Heart right ventricle (tissue), 16 donors: Measurements from ENCODE around the gene TMIGD2. TPM values are rescaled to one million over a fixed set of nuclear protein-coding genes. Genes with fewer than 3 reads are reported as not detected.
A peak's percentile ranks its signal among the peaks of the same experiment; 100 is the strongest.

Experiments
- ATAC-seq, 8 donors: fragments of 200-7000 bp; cut with Tn5 transposase; one replicate each; pipeline ENCODE4 v1.9.1; 2020; ENCODE audit warnings: mild to moderate bottlenecking in 8 of 8, moderate library complexity in 8 of 8, moderate number of reproducible peaks in 1 of 8
- DNase-seq, 2 donors: peaks; one replicate each; pipeline ENCODE4 v3.0.0-alpha.2; 2020
- H3K27ac ChIP-seq, 10 donors: fragments of 200-600 bp; sonication (generic) in 2 of 10; one replicate each; pipeline versions ENCODE4 v1.5.0 to v1.8.0; 2020 to 2022; ENCODE audit warnings: mild to moderate bottlenecking in 3 of 10
- H3K27me3 ChIP-seq, 7 donors: fragments of 200-600 bp; one replicate each; pipeline ENCODE4 v1.8.0; 2021 to 2022; ENCODE audit warnings: mild to moderate bottlenecking in 2 of 7
- H3K36me3 ChIP-seq, 9 donors: fragments of 200-600 bp; sonication (generic) in 1 of 9; one replicate each; pipeline versions ENCODE4 v1.5.0 to v1.8.0; 2020 to 2022; ENCODE audit warnings: mild to moderate bottlenecking in 2 of 9
- H3K4me1 ChIP-seq, 9 donors: fragments of 200-600 bp; sonication (generic) in 1 of 9; one replicate each; pipeline versions ENCODE4 v1.5.0 to v1.8.0; 2020 to 2022; ENCODE audit warnings: mild to moderate bottlenecking in 4 of 9
- H3K4me3 ChIP-seq, 10 donors: fragments of 200-600 bp; sonication (generic) in 2 of 10; one replicate each; pipeline versions ENCODE4 v1.5.0 to v1.8.0; 2020 to 2022; ENCODE audit warnings: mild to moderate bottlenecking in 7 of 10, moderate library complexity in 2 of 10
- H3K9me3 ChIP-seq, 11 donors: fragments of 200-600 bp in 10 of 11; sonication (generic) in 2 of 11; one replicate each; pipeline versions ENCODE4 v1.5.0 to v1.8.0; 2013 to 2022; ENCODE audit warnings: mild to moderate bottlenecking in 2 of 11, control low read depth in 1 of 11, moderate library complexity in 1 of 11
- CTCF ChIP-seq, 9 donors: fragments of 200-600 bp; sonication (generic) in 2 of 9; IDR thresholded peaks; one replicate each; pipeline versions ENCODE4 v1.5.0 to v1.8.0; 2021 to 2022; ENCODE audit warnings: antibody characterized with exemption in 9 of 9, mild to moderate bottlenecking in 5 of 9, moderate library complexity in 1 of 9
- WGBS, 2 donors: extraction: QIAGEN DNeasy Blood & Tissue Kit; methylation state at CpG; one replicate each; pipeline ENCODE4 v1.1.7; 2013; ENCODE audit warnings: inconsistent platforms in 1 of 2; 5-methylcytosine and 5-hydroxymethylcytosine counted together
- intact Hi-C, 10 donors: fragments of 100-400 bp; cut with DNase I; formaldehyde crosslinking; loops; one replicate each; pipeline versions ENCODE4 v1.11.1 to v1.14.2; 2022
- polyA plus RNA-seq, 2 donors: library from polyadenylated mRNA; stranded (reverse); fragments of 200-250 nt; gene quantifications; one replicate each; pipeline ENCODE4 v1.2.3, GENCODE V29; 2013
- total RNA-seq, 10 donors: library from RNA; stranded (reverse); fragmentation: NEBNext Ultra II Directional in 3 of 10; extraction: Animal tissue kit (Norgen Biotek cat#: 25700) in 3 of 10; gene quantifications; one replicate each; pipeline versions ENCODE4 v1.2.1 to v1.2.4, GENCODE V29; 2021 to 2023
- donor health status: Arrhythmogenic right ventricular cardiomyopathy.
- donor health status: ischemic (EF 13 %, LVEDD 7.1; RV severe dilation, severe dysfunction).
- donor health status: healthy with polysubstance abuse.
- donor health status: DM: no; HTN: yes; CAD: no.
- donor health status: DM: no; HTN: no; CAD: no.
- donor health status: ischemic (EF 25% LVEDD 6.9; RV normal size, moderate dysfunction).
- donor health status: ischemic (EF 25% LVEDD 5.7; RV mildly dilated, moderate dysfunction).
- donor health status: healthy.
- donor health status: DM: yes; HTN: yes; CAD: no.
- donor health status: Ischemic cardiomyopathy.
- donor health status: ischemic (EF 35%, LVEDD 5.7; RV mildly dilated, moderate dysfunction).
- donor health status: nonischemic (EF 11% LVEDD 7.7; RV severe dilation, severe dysfunction).
- donor health status: DM: yes; HTN: yes; CAD: no.
- donor health status: PGD.
- donor health status: ischemic (EF 29% LVEDD 5.4; RV normal size, mild dysfunction).
- donor health status: nonischemic (EF 23%, LVEDD 6.1; RV moderate dilation, normal function).

Gene TMIGD2
- total and polyA plus RNA-seq, 12 donors = 0.07 to 0.35 TPM; not detected in 10

DNA sequence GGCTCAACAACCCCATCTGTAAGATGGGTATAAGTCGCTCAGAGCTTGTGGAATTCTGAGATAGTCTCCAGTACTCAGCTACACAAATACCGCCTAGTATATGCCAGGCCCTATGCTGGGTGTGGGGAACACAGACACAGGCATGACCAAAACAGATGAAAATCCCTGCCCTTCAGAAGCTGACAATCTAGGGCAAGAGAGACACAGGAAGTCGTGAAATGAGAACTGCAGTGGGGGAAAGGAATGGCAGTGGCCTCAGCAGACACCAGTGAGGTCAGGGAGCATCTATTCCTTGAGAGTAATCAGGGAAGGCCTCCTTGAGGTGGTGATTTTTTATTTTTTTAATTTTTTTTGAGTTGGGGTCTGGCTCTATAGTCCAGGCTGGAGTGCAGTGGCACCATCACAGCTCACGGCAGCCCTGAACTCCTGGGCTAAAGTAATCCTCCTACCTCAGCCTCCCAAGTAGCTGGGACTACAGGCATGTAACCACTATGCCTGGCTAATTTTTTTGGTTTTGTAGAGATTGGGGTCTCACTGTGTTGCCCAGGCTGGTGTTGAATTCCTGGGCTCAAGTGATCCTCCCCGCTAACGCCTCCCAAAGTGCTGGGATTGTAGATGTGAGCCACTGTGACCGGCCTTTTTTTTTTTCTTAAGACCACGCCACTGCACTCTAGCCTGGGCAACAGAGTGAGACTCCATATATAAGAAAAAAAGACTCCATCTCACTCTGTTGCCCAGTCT lies 3.2 kb downstream of the TMIGD2 start:
- ATAC-seq (no peak), DNase-seq (no peak)
- H3K4me1 ChIP-seq = no peaks in the 10 kb centered on the region
- no peaks in the 10 kb centered on the region for H3K9me3 ChIP-seq
- H3K27me3 ChIP-seq = peaks cover 0 to 37% (median 22%) of the 10 kb centered on the region in 7 donors
- no peak overlapping the region for H3K27ac ChIP-seq
- no peak for TF ChIP-seq CTCF (IDR thresholded peaks at IDR 0.05)
- WGBS, 2 donors = 76 to 88% methylated on average over 8 of the region's 8 CpGs
- H3K36me3 ChIP-seq = no peaks in the 10 kb centered on the region
- intact Hi-C loops = no loop called here
- no peak overlapping the region for H3K4me3 ChIP-seq

DNA sequence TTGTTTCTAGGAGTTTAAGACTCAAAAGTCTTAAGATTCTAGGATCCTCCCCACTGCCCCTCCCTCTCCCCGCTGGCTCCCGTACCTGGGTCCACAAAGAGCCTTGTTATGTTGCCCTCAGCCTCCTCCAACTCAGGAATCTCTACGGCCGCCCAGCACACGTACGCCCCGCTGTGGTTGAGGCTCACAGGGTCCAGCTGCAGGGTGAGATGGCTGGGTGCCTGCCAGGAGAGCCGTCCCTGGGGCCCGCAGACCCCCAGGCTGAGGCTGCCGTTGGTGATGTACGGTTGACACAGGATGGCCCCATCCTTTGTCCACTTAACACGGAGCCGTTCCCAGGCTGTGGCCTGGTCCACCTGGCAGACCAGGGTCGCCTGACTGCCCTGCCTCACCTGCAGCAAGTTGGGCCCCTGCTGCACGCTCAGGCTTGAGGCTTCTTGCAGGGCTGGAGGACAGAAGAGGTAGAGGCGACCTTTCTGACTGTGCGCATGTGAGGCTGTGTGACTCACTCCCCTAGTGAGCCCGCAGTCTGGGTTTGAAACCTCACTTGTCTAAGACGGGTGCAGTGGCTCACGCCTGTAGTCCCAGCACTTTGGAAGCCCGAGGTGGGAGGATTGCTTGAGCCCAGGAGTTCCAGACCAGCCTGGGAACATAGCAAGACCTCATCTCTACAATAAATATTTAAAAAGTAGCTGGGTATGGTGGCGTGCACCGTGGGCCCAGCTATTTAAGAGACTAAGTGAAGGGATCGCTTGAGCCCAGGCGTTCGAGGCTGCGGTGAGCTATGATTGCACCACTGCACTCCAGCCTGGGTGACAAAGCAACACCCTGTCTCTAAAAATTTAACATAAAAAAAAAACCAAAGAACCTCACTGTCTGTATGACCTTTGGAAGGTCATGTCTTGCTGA lies 4.0 kb downstream of the TMIGD2 start:
- intact Hi-C loops = no loop called here
- DNase-seq (no peak), ATAC-seq (no peak)
- no peak overlapping the region for H3K27ac ChIP-seq
- no peak overlapping the region for H3K4me3 ChIP-seq
- H3K36me3 ChIP-seq = no peaks in the 10 kb centered on the region
- H3K4me1 ChIP-seq = no peaks in the 10 kb centered on the region
- no peaks in the 10 kb centered on the region for H3K9me3 ChIP-seq
- peaks cover 0 to 36% (median 21%) of the 10 kb centered on the region in 7 donors for H3K27me3 ChIP-seq
- no peak for TF ChIP-seq CTCF (IDR thresholded peaks at IDR 0.05)
- whole genome bisulfite sequencing, 2 donors = 67 to 68% methylated on average over 27 of the region's 27 CpGs

- H3K4me3 ChIP-seq = no peak overlapping the region
- intact Hi-C loops = no loop called here
- no peaks in the 10 kb centered on the region for H3K4me1 ChIP-seq
- ATAC-seq (peak in 1 of 8 donors; percentile 33), DNase-seq (no peak)
- H3K27me3 ChIP-seq = peaks cover 0 to 43% (median 19%) of the 10 kb centered on the region in 7 donors
- no peaks in the 10 kb centered on the region for H3K36me3 ChIP-seq
- 55 to 56% methylated on average over 13 to 14 of the region's 14 CpGs for WGBS, 2 donors
- no peak for TF ChIP-seq CTCF (IDR thresholded peaks at IDR 0.05)
- H3K27ac ChIP-seq = no peak overlapping the region
- H3K9me3 ChIP-seq = no peaks in the 10 kb centered on the region
Measured at GRCh38 chr19:4295972-4296771, 6.0 kb downstream of the TMIGD2 start.

DNA sequence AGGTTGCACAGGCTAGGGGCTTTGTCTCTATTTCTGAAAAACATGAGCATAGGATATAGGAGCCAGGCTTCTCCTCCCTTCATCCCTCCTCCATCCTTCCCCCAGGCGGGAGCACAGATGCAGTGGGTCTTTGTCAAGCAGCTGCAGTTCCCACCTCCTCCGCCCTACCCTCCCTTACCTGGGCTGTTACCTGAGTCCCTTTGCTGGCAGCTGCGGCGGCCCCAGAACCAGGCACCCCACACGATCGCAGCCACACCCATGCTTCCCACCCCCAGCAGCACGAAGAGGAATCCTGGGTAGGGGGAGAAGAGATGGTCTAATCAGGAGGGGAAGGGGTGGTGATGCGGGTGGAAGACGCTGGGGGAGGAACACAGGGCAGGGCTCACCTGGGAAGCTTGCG lies 7.8 kb downstream of the TMIGD2 start:
- no peak for ATAC-seq
- DNase-seq = no peak
- intact Hi-C loops = no loop called here
- Histone ChIP-seq H3K4me3 (no peak overlapping the region), H3K27ac (no peak overlapping the region), H3K36me3 (no peaks in the 10 kb centered on the region), H3K4me1 (no peaks in the 10 kb centered on the region), H3K9me3 (no peaks in the 10 kb centered on the region), H3K27me3 (peaks cover 0 to 50% (median 28%) of the 10 kb centered on the region in 7 donors)
- 28 to 34% methylated on average over 10 of the region's 10 CpGs for WGBS, 2 donors
- TF ChIP-seq CTCF (IDR thresholded peaks at IDR 0.05) = no peak
